ENCODE data around the gene PTPRC.

DNA sequence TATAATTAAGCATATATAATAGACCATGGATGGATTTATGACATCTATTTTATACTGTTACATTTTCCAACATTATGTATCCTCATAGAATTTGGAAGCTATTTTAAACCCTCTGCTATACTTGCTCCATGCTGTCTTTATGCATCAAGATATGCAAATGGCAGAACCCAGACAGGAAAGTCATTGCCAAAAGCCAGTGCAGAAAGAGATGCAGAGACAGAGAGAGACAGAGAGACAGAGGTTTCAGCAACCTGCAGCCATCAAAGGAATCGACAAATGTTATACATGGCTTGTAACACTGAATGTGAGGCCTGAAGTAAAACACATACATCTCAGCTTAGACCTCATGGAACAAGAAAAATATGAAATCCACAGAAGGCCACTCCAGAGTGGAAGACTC lies 7.5 kb upstream of the PTPRC start:
- TF ChIP-seq POLR2A (IDR thresholded peaks at IDR 0.05) (no peak), CTCF (IDR thresholded peaks at IDR 0.05) (no peak)
